ENCODE results near the gene OGFOD3. TPM values are rescaled to one million over a fixed set of nuclear protein-coding genes. Genes with fewer than 3 reads are reported as not detected.

Gene OGFOD3
- total and polyA plus RNA-seq, 8 donors, result 10.5 to 30.4 (median 17.4) TPM

DNA sequence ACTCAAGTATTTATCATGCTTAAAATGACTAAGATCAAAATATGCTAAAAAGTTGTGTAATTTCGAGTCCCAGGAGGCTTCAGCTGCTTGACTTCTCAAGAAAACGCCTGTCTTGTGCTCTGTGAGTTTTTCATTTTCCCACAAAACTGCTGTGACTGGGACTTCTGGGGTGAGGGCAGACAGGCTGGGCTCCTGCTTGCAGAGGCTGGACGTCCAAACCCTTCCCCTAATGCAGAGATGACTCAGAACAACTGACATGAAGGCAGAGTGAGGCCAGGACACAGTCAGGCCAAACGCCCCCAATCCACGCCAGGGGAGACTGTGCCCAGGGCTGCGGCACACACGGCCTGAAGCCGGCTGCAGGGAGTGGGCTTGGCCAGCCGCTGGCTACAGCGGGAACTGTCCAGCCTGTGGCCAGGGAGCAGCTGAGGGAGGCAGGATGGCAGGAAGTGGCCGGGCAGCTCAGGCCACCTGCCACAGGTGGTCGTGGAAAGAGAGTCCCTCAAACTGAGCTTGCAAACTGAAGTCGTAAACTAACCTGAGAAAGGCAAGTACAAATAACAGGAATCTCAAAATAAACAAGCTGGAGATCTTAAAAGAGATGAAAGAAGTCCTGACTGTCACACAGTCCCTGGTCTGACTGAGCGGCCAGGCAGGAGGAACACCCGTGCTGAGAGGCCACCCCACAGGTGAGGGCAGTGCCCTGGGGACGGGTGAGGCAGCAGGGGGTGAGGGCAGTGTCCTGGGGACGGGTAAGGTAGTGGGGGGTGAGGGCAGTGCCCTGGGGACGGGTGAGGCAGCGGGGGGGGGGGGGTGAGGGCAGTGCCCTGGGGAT lies 21.6 kb downstream of the OGFOD3 start:
- Histone ChIP-seq H3K36me3 (peaks cover 3 to 80% (median 60%) of the 10 kb centered on the region in 4 donors), H3K4me1 (peaks cover 0 to 24% (median 12%) of the 10 kb centered on the region in 4 donors), H3K27ac (no peak overlapping the region), H3K9me3 (no peaks in the 10 kb centered on the region), H3K4me3 (no peak overlapping the region), H3K27me3 (no peaks in the 10 kb centered on the region)
- WGBS, 5 donors, result 74 to 82% (median 79%) methylated on average over 14 to 19 of the region's 19 CpGs
- intact Hi-C loops (cut with DNase I; ENCODE audit: low total_unique reads), result no loop called here
- DNase-seq, result no peak
- TF ChIP-seq POLR2A (IDR thresholded peaks at IDR 0.05) (no peak), POLR2AphosphoS5 (IDR thresholded peaks at IDR 0.05) (no peak), EP300 (IDR thresholded peaks at IDR 0.05) (no peak)
- TF ChIP-seq, protein P1, sequence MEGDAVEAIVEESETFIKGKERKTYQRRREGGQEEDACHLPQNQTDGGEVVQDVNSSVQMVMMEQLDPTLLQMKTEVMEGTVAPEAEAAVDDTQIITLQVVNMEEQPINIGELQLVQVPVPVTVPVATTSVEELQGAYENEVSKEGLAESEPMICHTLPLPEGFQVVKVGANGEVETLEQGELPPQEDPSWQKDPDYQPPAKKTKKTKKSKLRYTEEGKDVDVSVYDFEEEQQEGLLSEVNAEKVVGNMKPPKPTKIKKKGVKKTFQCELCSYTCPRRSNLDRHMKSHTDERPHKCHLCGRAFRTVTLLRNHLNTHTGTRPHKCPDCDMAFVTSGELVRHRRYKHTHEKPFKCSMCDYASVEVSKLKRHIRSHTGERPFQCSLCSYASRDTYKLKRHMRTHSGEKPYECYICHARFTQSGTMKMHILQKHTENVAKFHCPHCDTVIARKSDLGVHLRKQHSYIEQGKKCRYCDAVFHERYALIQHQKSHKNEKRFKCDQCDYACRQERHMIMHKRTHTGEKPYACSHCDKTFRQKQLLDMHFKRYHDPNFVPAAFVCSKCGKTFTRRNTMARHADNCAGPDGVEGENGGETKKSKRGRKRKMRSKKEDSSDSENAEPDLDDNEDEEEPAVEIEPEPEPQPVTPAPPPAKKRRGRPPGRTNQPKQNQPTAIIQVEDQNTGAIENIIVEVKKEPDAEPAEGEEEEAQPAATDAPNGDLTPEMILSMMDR (IDR thresholded peaks at IDR 0.05), result no peak

DNA sequence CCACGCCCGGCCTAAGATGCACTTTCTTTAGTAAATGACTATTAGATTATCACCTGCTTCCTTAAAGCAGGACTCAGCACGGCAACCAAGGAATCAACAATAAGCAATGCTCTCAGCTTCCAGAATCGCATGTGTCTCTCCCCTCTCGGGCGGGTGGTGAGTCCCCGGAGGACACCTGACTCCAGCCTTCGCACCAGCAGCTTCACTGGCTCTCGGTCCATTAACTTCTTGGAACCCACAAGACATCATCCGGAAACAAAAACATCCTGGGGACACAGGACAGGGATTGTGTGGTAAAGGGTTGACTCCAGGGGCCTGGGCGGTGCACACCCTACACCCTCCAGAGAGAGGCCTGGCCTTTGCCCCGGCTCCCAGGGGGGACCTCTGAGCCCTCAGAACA lies 24.1 kb downstream of the OGFOD3 start:
- intact Hi-C loops (cut with DNase I; ENCODE audit: low total_unique reads), result no loop called here
- no peaks in the 10 kb centered on the region for H3K27me3 ChIP-seq
- H3K9me3 ChIP-seq, result no peaks in the 10 kb centered on the region
- no peak for DNase-seq
- WGBS, 5 donors, result 87 to 96% (median 88%) methylated on average over 10 to 12 of the region's 12 CpGs
- no peak overlapping the region for H3K4me3 ChIP-seq
- H3K4me1 ChIP-seq, result peaks cover 0 to 8% (median 4%) of the 10 kb centered on the region in 4 donors
- no peak overlapping the region for H3K27ac ChIP-seq
- H3K36me3 ChIP-seq, result peaks cover 3 to 67% (median 51%) of the 10 kb centered on the region in 4 donors
- TF ChIP-seq POLR2A (IDR thresholded peaks at IDR 0.05) (no peak), EP300 (IDR thresholded peaks at IDR 0.05) (no peak), POLR2AphosphoS5 (IDR thresholded peaks at IDR 0.05) (no peak)
- TF ChIP-seq, protein P1 (IDR thresholded peaks at IDR 0.05), result no peak

DNA sequence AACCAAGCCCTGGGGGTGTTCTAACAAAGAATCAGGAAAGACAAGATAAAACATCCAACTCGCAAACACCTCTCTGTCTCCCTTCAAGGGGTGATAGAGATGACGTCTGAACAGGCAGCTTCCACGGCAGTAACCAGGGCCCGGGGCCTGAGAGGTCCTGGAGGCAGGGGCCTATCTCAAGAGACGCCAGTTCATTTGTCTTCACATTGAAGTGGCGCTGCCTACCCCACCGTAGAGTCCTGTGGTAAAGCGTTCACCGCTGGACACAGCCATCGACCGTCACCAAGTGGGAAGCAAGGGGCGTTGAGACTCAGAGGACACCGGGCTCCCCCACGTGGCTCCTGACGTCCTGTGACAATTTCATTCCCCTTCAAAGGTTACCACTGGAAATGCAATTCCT lies 25.4 kb downstream of the OGFOD3 start:
- H3K36me3 ChIP-seq, result peaks cover 3 to 60% (median 48%) of the 10 kb centered on the region in 4 donors
- no peak overlapping the region for H3K4me3 ChIP-seq
- peaks cover 0 to 5% (median 2%) of the 10 kb centered on the region in 3 donors for H3K27me3 ChIP-seq
- no peak overlapping the region for H3K27ac ChIP-seq
- 92 to 94% (median 93%) methylated on average over 11 to 15 of the region's 15 CpGs for WGBS, 5 donors
- intact Hi-C loops (cut with DNase I; ENCODE audit: low total_unique reads), result no loop called here
- DNase-seq, result no peak
- H3K4me1 ChIP-seq, result peaks cover 0 to 7% (median 4%) of the 10 kb centered on the region in 4 donors
- no peaks in the 10 kb centered on the region for H3K9me3 ChIP-seq
- no peak for TF ChIP-seq POLR2A (IDR thresholded peaks at IDR 0.05)
- TF ChIP-seq, protein P1 (IDR thresholded peaks at IDR 0.05), result no peak
- no peak for TF ChIP-seq POLR2AphosphoS5 (IDR thresholded peaks at IDR 0.05)
- no peak for TF ChIP-seq EP300 (IDR thresholded peaks at IDR 0.05)

DNA sequence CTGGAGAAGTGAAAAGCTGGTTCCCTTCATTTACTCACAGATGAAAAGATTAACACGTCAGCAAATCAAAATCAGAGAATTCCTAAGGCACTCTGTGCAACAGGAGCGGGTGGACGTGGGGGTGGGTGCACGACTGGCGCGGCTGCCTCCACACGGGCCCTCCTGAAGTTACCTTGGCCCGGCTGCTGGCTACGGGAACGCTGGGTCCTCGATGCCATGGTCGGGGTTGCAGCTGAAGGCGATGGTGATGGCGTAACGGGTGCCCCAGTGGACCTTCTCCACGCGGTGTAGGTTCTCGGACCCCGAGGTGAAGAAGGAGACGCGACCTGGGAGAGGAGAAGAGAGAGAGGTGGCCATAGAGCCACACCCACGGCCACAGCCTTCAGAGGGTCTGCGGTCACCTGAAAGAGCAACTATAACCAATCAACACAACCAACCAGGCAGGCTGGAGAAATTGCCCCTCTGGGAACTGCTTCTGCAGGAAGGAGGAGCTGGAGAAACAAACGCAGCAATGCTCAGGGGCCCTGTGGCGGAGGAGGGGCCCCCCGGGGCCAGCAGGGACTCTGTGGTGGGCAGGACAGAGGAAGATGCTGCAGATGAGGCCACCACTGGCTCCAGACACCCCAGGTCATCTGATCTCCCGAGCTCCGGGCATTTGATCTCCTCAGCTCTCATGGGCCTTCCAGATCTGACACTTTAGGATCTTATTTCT lies 26.0 kb downstream of the OGFOD3 start:
- no peak overlapping the region for H3K27ac ChIP-seq
- no peak for TF ChIP-seq POLR2AphosphoS5 (IDR thresholded peaks at IDR 0.05)
- TF ChIP-seq, protein P1 (IDR thresholded peaks at IDR 0.05), result no peak
- no peak for TF ChIP-seq EP300 (IDR thresholded peaks at IDR 0.05)
- no peak for DNase-seq
- H3K4me3 ChIP-seq, result no peak overlapping the region
- no peaks in the 10 kb centered on the region for H3K9me3 ChIP-seq
- 91 to 95% (median 95%) methylated on average over 25 to 28 of the region's 28 CpGs for WGBS, 5 donors
- peaks cover 0 to 10% (median 5%) of the 10 kb centered on the region in 3 donors for H3K27me3 ChIP-seq
- peaks cover 3 to 54% (median 44%) of the 10 kb centered on the region in 4 donors for H3K36me3 ChIP-seq
- intact Hi-C loops (cut with DNase I; ENCODE audit: low total_unique reads), result no loop called here
- H3K4me1 ChIP-seq, result peaks cover 0 to 6% (median 6%) of the 10 kb centered on the region in 4 donors

All from stomach (tissue), 9 donors.